Nephron progenitor cell (in vitro differentiated cells): ENCODE measurements around the gene LTO1.

Experiments used
- DNase-seq: peaks from one replicate; pipeline ENCODE4 v3.0.0; 2021
- H3K27ac Mint-ChIP-seq: 2 replicates; pipeline ENCODE4 v1.8.0; 2021; ENCODE audit warnings: mild to moderate bottlenecking, moderate library complexity, mixed read lengths
- H3K27me3 Mint-ChIP-seq: 2 replicates; pipeline ENCODE4 v1.8.0; 2021; ENCODE audit warnings: mild to moderate bottlenecking, low read depth, mixed read lengths; ENCODE audit not compliant: poor library complexity
- H3K36me3 Mint-ChIP-seq: 2 replicates; pipeline ENCODE4 v1.8.0; 2021; ENCODE audit warnings: low read depth, mixed read lengths
- H3K4me1 Mint-ChIP-seq: 2 replicates; pipeline ENCODE4 v1.8.0; 2021; ENCODE audit warnings: mixed read lengths
- H3K4me3 Mint-ChIP-seq: 2 replicates; pipeline ENCODE4 v1.8.0; 2021; ENCODE audit warnings: mild to moderate bottlenecking, moderate library complexity, mixed read lengths
- H3K9me3 Mint-ChIP-seq: 2 replicates; pipeline ENCODE4 v1.8.0; 2021; ENCODE audit warnings: mild to moderate bottlenecking, moderate library complexity, mixed read lengths
- TF ChIP-seq, protein P1 (sequence below): fragments of 200-600 bp; sonication (generic); IDR thresholded peaks from 2 replicates; pipeline ENCODE4 v1.5.0; 2021; ENCODE audit warnings: antibody characterized with exemption

Gene LTO1

DNA sequence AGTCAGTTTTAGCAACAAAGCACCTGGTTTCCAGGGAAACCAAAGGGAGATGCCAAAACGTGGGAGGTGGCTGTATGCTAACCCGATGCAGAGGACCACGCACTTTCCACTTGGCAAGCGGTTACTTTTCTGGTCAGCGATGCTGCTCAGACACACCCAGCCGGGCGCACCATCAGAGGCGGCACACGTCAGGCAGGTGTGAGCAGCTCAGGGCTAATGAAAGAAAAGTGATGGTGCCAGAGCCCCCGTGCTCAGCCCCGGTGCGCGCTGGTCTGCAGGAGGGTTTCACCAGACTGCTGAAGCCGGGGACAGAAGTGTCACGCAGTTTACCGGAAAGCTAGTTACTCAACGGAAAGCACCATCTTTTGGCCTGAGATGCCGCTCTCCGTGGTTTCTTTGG, 5.7 kb downstream of the LTO1 start:
- TF ChIP-seq, protein P1, sequence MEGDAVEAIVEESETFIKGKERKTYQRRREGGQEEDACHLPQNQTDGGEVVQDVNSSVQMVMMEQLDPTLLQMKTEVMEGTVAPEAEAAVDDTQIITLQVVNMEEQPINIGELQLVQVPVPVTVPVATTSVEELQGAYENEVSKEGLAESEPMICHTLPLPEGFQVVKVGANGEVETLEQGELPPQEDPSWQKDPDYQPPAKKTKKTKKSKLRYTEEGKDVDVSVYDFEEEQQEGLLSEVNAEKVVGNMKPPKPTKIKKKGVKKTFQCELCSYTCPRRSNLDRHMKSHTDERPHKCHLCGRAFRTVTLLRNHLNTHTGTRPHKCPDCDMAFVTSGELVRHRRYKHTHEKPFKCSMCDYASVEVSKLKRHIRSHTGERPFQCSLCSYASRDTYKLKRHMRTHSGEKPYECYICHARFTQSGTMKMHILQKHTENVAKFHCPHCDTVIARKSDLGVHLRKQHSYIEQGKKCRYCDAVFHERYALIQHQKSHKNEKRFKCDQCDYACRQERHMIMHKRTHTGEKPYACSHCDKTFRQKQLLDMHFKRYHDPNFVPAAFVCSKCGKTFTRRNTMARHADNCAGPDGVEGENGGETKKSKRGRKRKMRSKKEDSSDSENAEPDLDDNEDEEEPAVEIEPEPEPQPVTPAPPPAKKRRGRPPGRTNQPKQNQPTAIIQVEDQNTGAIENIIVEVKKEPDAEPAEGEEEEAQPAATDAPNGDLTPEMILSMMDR, result no peak
- Mint-ChIP-seq H3K4me3 (no peak overlapping the region), H3K4me1 (peaks cover 23% of the 10 kb centered on the region), H3K36me3 (peaks cover 39% of the 10 kb centered on the region), H3K27ac (no peak overlapping the region), H3K27me3 (peaks cover 3% of the 10 kb centered on the region), H3K9me3 (no peaks in the 10 kb centered on the region)
- no peak for DNase-seq

DNA sequence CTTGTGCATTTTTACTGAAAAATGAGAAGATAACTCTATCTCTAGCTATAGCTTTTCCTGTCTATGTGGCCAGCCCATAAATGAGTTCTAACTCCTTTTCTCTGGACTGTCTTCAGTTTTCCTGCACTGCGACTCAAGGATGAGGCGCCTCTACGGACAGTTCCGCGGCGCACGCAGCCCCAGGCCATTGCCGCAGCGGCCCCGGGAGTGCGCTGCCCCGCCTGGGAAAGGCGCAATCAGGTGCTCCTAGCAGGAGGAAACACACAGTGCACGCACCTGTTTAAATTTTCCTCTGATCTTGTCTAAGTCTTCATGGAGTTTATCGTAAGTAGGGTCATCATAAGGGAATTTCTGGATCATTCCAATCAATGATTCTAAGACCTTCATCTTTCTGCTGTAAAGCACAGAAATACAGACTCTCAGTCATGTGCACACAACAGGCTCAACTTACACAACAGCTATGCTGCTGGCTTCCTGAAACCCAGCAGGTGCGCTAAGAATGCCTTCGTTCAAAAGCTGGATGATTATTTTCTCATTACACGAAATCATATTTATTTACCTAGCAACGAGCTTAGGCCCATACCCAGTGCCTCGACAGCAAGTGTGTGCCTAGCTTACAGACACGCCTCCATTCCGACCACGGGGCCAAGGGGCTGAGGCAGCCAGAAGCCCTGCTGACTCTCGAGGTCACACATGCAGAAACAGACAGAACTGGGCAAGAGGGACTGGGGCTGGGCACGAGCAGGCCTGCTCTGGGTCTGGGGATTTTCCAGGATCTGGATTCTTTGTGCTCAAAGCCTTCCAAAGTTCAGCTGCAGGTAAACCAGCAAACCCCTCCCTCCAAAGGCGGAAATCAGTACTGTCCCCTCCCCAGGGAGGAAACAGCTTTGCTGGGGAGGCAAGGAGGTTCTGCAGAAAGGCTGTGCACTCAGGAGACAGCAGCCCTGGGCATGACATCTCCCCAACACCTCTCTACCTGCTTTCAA, 7.2 kb downstream of the LTO1 start:
- no peak for DNase-seq

DNA sequence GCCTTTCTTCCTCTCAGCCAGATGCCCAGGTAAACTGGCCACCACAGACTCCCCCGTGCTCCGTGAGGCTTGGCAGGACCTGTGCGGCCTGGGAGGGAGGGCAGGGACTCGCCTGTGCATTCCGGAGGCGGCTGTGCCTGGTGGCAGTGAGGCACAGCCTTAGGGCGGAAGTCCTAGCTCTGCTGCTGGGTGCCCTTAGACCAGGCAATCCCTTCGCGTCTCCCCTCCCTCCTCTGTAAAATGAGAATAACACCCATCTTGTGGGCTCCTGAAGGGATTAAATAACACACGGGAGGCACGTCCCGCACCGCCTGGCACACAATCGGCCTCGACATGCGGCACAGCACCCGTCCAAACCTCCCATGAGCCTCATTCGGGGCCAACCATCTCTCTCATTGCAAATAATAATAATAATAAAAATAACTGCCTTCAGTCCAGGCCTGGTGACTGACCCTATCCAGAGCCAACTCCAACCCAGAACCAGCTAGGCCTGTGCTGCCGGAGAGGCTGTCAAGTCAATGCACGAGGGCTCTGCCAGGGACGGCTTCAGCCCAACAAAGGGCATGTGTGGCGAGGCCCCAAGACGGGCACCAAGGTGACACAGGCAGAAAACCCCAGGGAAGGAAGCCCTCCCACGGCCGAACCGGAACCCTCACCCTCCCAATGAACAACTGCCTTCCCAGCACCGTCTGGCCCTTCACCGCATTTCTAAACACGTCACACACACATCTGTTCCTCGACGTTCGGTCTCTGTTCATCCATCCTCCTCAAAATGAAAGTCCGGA, 8.2 kb downstream of the LTO1 start:
- Mint-ChIP-seq H3K4me1 (peaks cover 28% of the 10 kb centered on the region), H3K36me3 (peaks cover 39% of the 10 kb centered on the region), H3K27me3 (peaks cover 3% of the 10 kb centered on the region), H3K27ac (no peak overlapping the region), H3K9me3 (no peaks in the 10 kb centered on the region), H3K4me3 (no peak overlapping the region)
- no peak for DNase-seq
- TF ChIP-seq, protein P1, result no peak

More for the DNA sequence above, 7.2 kb downstream of the LTO1 start:
- no peaks in the 10 kb centered on the region for H3K9me3 Mint-ChIP-seq
- no peak overlapping the region for H3K27ac Mint-ChIP-seq
- peaks cover 46% of the 10 kb centered on the region for H3K36me3 Mint-ChIP-seq
- TF ChIP-seq, protein P1, result no peak
- H3K4me3 Mint-ChIP-seq, result no peak overlapping the region
- peaks cover 19% of the 10 kb centered on the region for H3K4me1 Mint-ChIP-seq
- peaks cover 3% of the 10 kb centered on the region for H3K27me3 Mint-ChIP-seq

DNA sequence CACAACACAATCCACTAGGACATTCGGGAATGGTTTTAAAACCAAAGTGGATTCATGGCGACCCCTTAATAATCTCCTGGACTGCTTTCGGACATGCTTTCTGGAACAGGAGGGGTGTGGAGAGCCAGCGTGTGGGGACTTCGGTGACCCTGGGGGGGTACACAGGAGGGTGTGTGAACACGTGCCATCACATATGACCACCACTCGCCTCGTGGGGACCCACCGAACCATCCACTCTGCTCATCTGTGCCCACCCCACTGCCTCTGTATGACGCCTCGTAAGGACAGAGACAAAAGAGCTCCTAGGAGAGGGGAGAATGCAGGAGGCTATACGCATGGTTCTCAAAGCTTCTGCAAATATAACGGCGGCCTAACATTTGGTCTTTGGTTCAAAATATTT, 8.9 kb downstream of the LTO1 start:
- no peak overlapping the region for H3K4me3 Mint-ChIP-seq
- H3K4me1 Mint-ChIP-seq, result peaks cover 35% of the 10 kb centered on the region
- peaks cover 33% of the 10 kb centered on the region for H3K36me3 Mint-ChIP-seq
- peaks cover 3% of the 10 kb centered on the region for H3K27me3 Mint-ChIP-seq
- no peaks in the 10 kb centered on the region for H3K9me3 Mint-ChIP-seq
- H3K27ac Mint-ChIP-seq, result no peak overlapping the region
- no peak for DNase-seq
- TF ChIP-seq, protein P1, result no peak

DNA sequence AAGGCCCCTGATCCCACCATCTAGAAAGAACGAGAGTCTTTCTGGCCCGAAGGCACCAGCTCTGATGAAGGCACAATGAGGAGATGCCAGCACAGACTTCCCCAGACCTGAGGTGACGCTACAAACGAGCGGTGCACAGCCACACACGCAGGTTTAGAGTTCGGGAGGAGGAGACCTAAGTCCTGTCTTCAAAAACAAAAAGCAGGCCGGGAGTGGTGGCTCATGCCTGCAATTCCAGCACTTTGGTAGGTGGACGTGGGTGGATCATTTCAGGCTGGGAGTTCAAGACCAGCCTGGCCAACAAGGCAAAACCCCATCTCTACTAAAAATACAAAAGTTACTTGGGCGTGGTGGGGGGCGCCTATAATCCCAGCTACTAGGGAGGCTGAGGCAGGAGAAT, 9.5 kb downstream of the LTO1 start:
- Mint-ChIP-seq H3K36me3 (peaks cover 34% of the 10 kb centered on the region), H3K27ac (no peak overlapping the region), H3K4me1 (peaks cover 36% of the 10 kb centered on the region), H3K27me3 (peaks cover 3% of the 10 kb centered on the region), H3K9me3 (no peaks in the 10 kb centered on the region), H3K4me3 (no peak overlapping the region)
- DNase-seq, result no peak
- TF ChIP-seq, protein P1, result no peak
